GM19193 (cell line): ENCODE results near the gene JAK3.

ENCODE experiments used
- POLR2A ChIP-seq: IDR thresholded peaks from 4 replicates; pipeline ENCODE4 v1.6.1; 2011; ENCODE audit not compliant: insufficient read depth, insufficient read length; ENCODE audit errors: extremely low read depth

The JAK3 gene

DNA sequence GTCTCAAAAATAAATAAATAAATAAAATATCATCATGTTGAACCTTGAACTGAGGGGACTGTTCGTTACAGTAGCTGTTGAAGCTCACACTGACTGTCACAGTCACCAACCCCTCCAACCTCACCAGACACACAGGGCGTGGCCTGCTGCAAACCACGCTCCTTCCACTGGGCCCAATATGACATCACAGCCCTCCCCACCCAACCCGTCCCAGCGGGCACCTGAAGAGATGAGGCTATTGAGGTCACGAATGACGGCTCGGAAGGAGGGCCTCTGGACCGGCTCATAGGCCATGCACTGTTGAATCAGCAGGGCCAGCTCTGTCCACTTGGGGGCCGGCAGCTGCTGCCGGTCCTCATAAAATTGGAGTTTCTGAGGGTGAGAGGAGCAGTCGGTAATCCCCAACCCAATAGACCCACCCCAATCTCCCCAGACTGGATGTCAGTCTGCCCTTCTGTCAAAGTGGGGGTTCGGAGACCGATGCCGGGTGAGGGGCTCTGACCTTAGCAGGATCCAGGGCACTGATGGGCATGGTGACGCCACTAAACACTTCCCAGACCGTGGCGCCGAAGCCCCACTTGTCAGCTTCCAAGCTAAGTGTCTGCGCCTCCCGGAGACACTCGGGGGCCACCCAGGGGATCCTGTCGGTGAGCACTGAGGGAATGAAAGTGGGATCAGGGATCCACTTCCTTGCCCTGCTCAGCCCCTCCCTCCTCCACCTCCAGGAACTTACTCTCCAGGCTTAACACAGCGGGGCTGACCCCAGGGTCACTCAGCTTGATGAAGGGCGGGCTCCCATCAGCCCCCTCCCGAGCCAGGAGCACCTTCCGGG lies 13.2 kb downstream of the JAK3 start:
- no peak for TF ChIP-seq POLR2A

DNA sequence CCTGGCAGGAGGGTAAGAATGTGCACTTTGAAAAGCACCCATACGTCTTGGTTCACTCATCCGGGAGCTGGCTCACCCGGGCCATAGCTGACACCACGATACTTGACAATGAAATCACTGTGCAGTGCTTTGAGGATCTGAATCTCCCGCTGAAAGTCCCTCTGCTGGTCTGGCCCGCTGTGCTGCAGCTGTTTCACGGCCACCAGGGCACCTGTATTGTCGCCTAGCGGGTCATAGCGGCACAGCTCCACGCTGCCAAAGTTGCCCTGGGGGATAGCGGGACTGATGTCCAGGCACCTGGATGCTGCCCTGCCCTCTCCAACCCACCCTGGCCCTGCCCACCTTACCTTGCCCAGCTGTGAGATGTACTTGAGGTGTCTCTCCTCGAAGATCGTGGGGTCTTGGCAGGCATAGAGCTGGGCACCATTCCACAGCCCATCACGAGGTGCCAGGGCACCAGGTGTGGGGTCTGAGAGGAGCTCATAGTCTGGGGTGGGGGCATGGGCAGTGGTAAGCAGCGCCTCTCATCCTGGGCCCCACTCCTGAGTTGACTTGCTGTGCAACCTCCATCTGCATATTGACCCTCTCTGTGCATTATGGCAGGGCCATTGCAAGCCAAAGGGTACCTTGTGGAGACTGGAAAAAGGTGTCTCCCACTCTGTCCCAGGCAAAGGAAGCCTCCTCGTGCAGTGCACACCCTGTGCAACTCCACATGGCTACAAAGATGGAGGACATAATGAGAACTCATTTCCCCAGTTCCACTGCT lies 15.2 kb downstream of the JAK3 start:
- no peak for TF ChIP-seq POLR2A

DNA sequence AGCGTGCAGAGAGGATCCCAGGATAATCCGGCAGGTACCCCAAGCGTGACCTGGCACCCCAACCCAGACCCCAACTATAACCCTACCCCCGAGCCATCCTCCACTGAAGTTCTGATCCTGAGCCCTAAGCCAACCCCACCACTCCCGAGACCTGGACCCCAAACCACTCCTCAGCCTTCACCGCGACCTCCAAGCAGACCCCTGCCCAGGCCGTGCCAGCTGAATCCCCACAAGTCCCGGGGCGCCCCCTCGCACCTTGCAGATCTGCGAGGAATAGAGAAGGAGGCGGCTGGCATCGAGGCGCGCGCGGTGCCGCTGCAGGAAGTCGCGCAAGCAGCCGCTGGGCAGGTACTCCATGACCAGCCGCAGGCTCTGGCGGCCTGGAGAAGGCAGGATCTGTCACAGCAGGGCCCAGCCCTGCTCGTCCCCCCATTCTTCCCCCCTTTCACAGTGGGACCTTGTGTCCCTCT lies 16.3 kb downstream of the JAK3 start:
- TF ChIP-seq POLR2A, result no peak

DNA sequence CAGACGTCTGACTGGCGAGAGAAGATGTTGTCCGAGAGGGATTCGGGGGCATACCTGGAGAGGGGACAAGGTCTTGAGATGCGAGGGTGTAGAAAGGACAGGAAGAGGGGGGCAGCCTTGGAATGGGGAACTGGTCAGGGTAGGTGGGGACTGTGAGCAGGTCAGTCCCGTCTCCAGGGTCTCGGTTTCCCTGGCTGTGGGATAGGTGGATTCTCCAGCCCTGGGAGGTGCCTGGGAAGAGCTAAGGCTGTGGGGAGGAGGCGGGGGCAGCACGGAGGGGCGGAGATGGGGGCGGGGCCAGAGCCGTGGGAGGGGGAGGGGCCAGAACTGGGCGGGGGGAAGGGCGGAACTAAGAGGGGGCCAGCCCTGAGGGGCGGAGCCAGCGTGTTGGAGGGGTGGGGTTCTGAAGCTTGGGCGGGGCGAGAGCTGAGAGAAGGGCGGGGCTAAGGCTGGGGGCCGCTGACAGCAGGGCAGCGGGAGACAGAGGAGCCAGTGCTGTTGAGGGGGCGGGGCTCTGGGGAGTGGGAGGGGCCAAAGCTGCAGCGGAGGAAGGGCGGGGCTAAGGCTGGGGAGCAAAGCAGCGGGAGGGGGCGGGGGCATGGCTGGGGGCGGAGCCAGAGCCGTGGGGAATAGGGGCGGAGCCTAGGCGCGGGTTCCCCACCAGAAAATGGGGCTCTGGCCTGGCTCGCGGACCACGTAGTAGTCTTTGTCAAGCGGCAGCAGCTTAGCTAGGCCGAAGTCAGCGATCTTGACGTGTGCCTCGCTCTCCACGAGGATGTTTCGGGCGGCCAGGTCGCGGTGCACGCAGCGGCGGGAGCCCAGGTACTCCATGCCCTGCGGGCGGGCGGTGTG lies 17.0 kb downstream of the JAK3 start:
- TF ChIP-seq POLR2A, result no peak

DNA sequence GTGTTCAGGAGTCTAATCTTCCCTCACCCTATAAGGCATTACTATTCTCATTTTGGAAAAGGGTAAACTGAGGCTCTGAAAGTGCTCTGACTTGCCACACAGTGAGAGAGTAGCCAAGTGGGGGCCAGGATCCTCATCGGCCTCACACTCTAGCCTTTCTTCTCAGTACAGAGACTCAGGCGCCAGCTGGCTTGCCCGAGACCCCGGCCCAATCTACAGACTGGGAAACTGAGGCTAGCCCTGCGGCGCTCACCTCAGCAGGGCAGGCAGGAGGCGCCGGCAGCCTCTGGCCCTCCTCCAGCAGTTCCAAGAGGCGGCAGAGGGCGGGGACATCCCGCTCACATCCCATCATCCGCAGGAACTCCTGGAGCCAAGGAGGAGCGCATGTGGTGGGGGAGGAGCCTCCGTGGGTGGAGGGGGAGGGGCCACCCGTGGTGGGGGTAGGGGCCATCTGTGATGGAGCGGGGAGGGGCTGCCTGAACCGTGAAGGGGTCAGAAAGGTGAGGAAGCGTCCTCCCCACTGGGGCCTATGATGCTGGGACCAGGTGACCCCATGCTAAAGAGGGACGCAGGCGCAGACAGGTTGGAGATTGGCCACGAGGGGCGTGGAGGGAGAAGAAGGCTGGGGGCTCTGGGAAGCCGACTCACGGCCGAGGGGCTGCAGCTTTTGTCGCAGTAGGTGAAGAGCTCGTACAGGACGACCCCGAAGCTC lies 17.8 kb downstream of the JAK3 start:
- no peak for TF ChIP-seq POLR2A

DNA sequence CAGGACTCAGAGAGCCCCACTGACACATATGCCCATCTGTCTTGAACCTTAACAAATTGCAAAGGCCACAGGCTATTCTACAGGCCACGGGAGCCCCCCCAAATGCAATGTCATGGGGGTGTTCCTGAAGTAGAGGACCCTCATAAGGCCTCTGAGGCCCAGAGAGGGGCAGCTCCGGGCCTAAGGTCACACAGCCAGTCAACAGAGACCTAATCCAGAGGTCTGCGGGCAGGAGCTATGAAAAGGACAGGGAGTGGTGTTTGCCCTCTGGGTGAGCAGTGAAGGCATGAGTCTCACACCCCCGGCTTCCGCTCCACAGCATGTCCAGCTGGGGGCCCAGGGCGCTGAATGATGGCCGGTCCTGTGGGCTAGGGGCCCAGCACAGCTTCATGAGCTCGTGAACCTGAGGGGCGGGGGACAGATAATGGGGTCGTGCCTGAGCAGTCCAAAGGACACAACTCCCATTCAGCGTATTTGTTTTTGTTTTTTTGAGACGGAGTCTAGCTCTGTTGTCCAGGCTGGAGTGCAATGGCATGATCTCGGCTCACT lies 21.2 kb downstream of the JAK3 start:
- no peak for TF ChIP-seq POLR2A

DNA sequence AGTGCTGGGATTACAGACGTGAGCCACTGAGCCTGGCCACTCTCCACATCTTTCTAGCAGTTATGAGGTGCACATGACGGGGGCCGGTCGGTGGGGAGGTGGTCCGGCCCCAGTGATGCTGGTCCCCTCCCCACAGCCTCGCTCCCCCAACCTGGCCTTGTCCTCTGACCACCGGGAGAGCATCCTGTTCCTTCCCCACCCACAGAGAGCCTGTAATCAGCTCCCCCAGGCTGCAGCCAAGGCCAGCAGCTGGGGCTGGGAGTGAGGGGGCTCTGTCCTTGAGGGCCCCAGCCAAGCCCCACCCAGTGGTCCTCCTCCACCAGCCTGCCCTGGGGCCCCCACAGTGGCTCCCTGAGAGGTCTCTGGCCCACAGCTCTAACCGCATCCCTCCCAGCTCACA lies 23.4 kb downstream of the JAK3 start:
- no peak for TF ChIP-seq POLR2A

DNA sequence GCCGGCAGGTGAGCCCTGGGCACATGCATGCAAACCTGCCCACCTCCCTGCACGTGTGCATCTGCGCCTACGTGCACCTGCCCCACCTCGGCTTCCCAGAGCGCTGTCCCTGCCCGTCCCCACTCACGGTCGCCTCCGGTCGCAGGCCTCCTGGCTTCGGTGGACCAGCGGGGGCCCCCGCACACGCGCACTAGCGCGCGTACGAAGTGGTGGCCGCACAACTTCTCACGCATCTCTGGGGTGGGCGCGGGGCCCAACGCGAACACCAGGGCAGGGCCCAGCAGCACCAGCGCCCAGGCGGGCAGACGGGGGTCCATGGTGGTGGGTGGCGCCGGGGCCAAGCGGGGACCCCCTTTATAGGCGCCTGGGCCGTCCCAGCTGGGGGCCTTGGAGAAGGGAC lies 26.6 kb downstream of the JAK3 start, which contains the start of gene INSL3:
Gene INSL3, minus strand, starts transcription at position 330 of the 400 bp plus-strand sequence. Its CDS starts 13 bp downstream, at position 317.
- no peak for TF ChIP-seq POLR2A

DNA sequence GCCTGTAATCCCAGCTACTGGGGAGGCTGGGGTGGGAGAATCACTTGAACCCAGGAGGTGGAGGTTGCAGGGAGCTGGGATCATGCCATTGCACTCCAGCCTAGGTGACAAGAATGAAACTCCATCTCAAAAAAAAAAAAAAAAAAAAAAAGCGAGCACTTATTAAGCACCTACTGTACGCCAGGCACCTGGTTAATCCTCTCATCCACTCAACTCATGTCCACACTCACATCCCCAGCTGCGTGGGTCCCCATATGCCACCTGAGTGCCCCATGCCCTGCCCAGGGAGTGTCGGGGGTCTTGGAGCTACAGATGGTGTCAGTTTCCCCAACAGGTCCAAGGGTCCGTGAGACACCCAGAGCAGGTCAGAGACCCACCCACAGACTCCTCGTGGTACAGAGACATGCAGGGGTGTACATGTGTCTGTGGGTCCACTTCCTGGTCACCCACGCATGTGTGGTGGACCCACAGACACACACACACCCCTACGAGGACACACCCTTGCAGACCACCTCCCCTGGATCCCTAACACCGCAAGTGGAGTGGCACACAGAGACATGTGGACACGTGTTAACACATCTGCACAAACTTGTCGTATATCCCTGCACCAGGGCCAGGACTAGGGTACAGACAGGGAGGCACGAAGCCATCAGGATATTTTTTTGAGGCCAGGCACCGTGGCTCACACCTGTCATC lies 30.0 kb downstream of the JAK3 start:
- no peak for TF ChIP-seq POLR2A

DNA sequence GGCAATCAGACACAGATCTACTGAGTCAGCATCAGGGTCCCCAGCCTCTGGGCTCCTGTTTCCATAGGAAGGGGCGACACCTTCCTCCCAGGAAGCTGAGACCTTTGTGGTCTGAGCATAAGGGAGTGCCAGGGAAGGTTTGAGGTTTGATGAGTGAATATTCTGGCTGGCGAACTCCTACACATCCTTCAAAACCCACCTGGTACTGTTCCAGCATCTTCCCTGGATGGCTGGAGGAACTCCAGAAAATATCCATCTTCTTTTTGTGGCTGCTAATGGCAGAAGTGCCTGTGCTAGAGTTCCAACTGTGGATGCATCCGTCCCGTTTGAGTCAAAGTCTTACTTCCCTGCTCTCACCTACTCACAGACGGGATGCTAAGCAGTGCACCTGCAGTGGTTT lies 35.7 kb downstream of the JAK3 start:
- no peak for TF ChIP-seq POLR2A

DNA sequence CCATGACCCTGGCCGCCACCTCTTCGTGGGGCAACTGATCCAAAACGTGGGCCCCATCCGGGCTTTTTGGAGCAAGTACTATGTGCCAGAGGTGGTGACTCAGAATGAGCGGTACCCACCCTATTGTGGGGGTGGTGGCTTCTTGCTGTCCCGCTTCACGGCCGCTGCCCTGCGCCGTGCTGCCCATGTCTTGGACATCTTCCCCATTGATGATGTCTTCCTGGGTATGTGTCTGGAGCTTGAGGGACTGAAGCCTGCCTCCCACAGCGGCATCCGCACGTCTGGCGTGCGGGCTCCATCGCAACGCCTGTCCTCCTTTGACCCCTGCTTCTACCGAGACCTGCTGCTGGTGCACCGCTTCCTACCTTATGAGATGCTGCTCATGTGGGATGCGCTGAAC lies 36.1 kb downstream of the JAK3 start:
- TF ChIP-seq POLR2A, result no peak

DNA sequence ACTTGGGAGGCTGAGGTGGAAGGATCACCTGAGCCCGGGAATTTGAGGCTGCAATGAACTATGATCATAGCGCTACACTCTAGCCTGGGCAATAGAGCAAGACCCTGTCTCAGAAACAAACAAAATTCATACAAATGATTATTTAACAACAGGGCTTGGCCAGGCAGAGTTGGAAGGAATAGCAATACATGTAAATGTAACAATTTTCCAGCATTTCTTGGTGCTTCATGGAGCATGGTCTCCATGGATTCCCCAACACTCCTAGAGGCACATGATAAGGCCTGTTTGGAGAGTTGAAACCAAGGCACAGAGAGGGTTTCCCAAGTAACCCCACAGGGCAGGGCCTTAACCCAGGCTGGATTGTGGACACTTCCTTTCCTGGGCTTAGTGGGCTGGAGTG lies 36.7 kb downstream of the JAK3 start:
- TF ChIP-seq POLR2A, result no peak

DNA sequence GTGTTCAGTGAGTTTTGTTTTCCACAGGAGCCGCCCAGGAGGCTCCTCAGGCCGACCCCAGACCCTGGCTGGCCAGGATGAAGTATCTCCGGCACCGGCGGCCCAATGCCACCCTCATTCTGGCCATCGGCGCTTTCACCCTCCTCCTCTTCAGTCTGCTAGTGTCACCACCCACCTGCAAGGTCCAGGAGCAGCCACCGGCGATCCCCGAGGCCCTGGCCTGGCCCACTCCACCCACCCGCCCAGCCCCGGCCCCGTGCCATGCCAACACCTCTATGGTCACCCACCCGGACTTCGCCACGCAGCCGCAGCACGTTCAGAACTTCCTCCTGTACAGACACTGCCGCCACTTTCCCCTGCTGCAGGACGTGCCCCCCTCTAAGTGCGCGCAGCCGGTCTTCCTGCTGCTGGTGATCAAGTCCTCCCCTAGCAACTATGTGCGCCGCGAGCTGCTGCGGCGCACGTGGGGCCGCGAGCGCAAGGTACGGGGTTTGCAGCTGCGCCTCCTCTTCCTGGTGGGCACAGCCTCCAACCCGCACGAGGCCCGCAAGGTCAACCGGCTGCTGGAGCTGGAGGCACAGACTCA lies 40.0 kb downstream of the JAK3 start:
- no peak for TF ChIP-seq POLR2A
